Motor neuron (in vitro differentiated cells): ENCODE measurements around the gene DOK5. TPM values are rescaled to one million over a fixed set of nuclear protein-coding genes. Genes with fewer than 3 reads are reported as not detected.
"Not testable (repeated sequence)": the region's sequence is repeated elsewhere in the genome, so short reads cannot be mapped to it uniquely, and the experiment has no call there.

Experiments
- ATAC-seq, 8 experiments: fragments of 200-7000 bp; cut with Tn5 transposase; replicated peaks in 6 of 8; 2 replicates each; pipeline ENCODE4 v1.8.0; 2021; ENCODE audit warnings: mild to moderate bottlenecking in 8 of 8, moderate library complexity in 8 of 8
- H3K27ac ChIP-seq, 2 donors: fragments of 250-450 bp; sonication (Bioruptor Pico); 2 replicates each; pipeline ENCODE4 v1.9.0; 2021; ENCODE audit warnings: antibody characterized with exemption in 2 of 2, mild to moderate bottlenecking in 2 of 2, moderate library complexity in 1 of 2
- H3K4me1 ChIP-seq, 2 donors: fragments of 250-450 bp; sonication (Bioruptor Pico); replicated peaks in 1 of 2; 2 replicates each; pipeline ENCODE4 v1.6.1; 2021; ENCODE audit warnings: antibody characterized with exemption in 2 of 2, mild to moderate bottlenecking in 2 of 2, moderate library complexity in 1 of 2
- H3K4me3 ChIP-seq, 5 donors: fragments of 250-450 bp; sonication (Bioruptor Pico); 2 replicates each; pipeline ENCODE4 v1.9.0; 2021; ENCODE audit warnings: antibody characterized with exemption in 5 of 5, mild to moderate bottlenecking in 5 of 5, moderate library complexity in 4 of 5
- WGBS, 10 experiments: fragments of 450-650 bp; shearing (Covaris generic); methylation state at CpG; one replicate each; pipeline ENCODE4 v1.0.0; 2022; 5-methylcytosine and 5-hydroxymethylcytosine counted together
- in situ Hi-C, 9 experiments: fragments of 400-800 bp; cut with MboI; loops; one replicate each; pipeline ENCODE4 v1.15.0; 2021; ENCODE audit warnings: low sequenced_read_pairs in 9 of 9, low pct_unique_long_range_greater_than_20kb in 2 of 9; ENCODE audit not compliant: unreplicated experiment in 9 of 9
- total RNA-seq, 8 experiments: library from RNA; unstranded; fragments of 300-600 nt; gene quantifications; 2 replicates each; pipeline versions ENCODE4 v1.2.3 to v1.2.4, GENCODE V29; 2022

Gene DOK5
- 10 to 100 TPM in 7 of 8 experiments, under 1 TPM in 1; 0.31 to 92.8 (median 32.9) TPM for total RNA-seq

- 0 to 4% (median 0%) methylated on average over 2 to 11 of the region's 71 CpGs; no CpG with 5 or more reads in 5 of the 10 experiments for WGBS, 10 experiments
- ATAC-seq = peak; percentile 65 to 86 (median 80)
- peaks cover 7 to 15% of the 10 kb centered on the region in 2 donors for H3K4me1 ChIP-seq
- in situ Hi-C loops = loop anchor here in 2 of 9 experiments (25.0 kb wide), 2 partner anchors 162 to 238 kb away; no protein-coding TSS in a partner anchor
- H3K4me3 ChIP-seq = peak within 1 kb of the TSS; percentile 41 to 83 (median 65)
- no peak within 1 kb of the TSS for H3K27ac ChIP-seq
These were observed at the start of gene DOK5 for GRCh38 chr20:54475334-54476168. TSS of gene DOK5 (plus strand) at chr20:54475593. CDS start at chr20:54475947, 354 bp downstream.

GRCh38 chr20:54429364-54429763, 46.0 kb upstream of the DOK5 start:
- H3K4me3 ChIP-seq = no peak overlapping the region
- in situ Hi-C loops = no loop called here
- H3K4me1 ChIP-seq = peaks cover 0 to 5% of the 10 kb centered on the region in 2 donors
- no peak for ATAC-seq
- H3K27ac ChIP-seq = no peak overlapping the region
- 0 to 98% (median 90%) methylated on average over 1 to 7 of the region's 7 CpGs; no CpG with 5 or more reads in 5 of the 10 experiments for WGBS, 10 experiments

DNA sequence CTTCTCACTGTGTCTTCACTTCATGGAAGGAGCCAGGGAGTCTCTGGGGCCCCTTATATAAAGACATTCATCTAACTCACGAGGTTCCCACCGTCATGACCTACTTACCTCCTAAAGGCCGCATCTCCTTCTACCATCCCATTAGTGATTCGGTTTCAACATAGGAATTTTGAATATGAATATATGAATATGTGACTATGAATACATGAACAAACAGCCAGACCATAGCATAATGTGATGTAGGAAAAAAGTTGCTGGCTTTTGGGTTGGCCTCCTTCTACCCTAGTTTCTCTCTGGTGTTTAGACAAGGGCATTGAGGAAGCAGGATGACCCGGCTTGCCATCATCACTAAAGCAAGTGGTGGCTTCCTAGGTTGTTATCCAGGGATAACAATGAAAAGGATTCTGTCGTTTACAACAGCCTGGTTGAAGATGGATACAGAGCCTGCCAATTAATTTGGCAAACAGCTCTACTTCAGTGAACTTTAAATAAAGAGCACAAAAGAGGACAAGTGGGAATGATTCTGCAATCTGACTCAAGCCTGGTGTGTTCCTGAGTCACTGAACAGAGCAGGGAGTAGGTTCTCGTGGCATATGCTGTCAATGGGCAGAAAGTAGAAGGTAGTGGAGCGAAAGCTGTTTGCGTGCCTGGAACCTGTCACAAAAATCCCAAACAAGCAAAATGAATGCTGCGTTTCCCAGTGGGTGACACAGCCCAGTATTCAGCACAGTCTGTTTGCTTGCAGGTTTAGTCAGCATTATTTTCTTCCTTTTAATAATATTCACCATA, 44.0 kb upstream of the DOK5 start:
- peak in 5 of 8 experiments; percentile 28 to 94 (median 44) for ATAC-seq
- in situ Hi-C loops = no loop called here
- 18 to 100% (median 58%) methylated on average over 1 to 10 of the region's 10 CpGs for WGBS, 10 experiments

GRCh38 chr20:54432966-54433365, 42.4 kb upstream of the DOK5 start:
- in situ Hi-C loops = no loop called here
- no peak overlapping the region for H3K4me3 ChIP-seq
- 44 to 100% (median 96%) methylated on average over 1 of the region's 1 CpG for WGBS, 10 experiments
- H3K27ac ChIP-seq = no peak overlapping the region
- no peak for ATAC-seq
- H3K4me1 ChIP-seq = peaks cover 0 to 5% of the 10 kb centered on the region in 2 donors

More for the DNA sequence above, 44.0 kb upstream of the DOK5 start:
- Histone ChIP-seq H3K4me3 (no peak overlapping the region), H3K27ac (no peak overlapping the region), H3K4me1 (peaks cover 0 to 5% of the 10 kb centered on the region in 2 donors)

- peak in 1 of 8 experiments; percentile 43 for ATAC-seq
- Histone ChIP-seq H3K4me3 (no peak overlapping the region), H3K27ac (no peak overlapping the region), H3K4me1 (peaks cover 0 to 5% of the 10 kb centered on the region in 2 donors)
- WGBS, 10 experiments = 20 to 93% (median 75%) methylated on average over 1 to 7 of the region's 9 CpGs
- in situ Hi-C loops = no loop called here
These were observed 41.8 kb upstream of the DOK5 start for GRCh38 chr20:54433636-54434035.

DNA sequence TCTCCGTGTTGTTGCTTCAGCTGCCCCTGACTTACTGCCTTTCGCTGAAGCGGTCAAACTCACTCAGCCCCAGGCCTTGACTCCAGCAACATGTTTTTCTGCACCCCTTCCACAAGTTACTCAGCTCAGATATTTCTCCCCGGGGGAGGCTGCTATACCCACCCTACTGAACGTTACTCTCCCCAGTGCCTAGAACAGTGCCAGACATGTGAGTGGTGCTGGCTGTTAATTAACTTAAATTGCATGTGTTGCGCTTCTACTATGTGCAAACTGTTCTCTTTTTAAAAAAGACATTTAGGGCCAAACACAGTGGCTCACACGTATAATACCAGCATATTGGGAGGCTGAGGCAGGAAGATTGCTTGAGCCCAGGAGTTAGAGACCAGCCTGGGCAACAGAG, 41.2 kb upstream of the DOK5 start:
- no peak for ATAC-seq
- in situ Hi-C loops = no loop called here
- WGBS, 10 experiments = 40 to 100% (median 79%) methylated on average over 1 to 6 of the region's 7 CpGs; no CpG with 5 or more reads in 2 of the 10 experiments
- Histone ChIP-seq H3K27ac (no peak overlapping the region), H3K4me3 (no peak overlapping the region), H3K4me1 (peaks cover 0 to 5% of the 10 kb centered on the region in 2 donors)

DNA sequence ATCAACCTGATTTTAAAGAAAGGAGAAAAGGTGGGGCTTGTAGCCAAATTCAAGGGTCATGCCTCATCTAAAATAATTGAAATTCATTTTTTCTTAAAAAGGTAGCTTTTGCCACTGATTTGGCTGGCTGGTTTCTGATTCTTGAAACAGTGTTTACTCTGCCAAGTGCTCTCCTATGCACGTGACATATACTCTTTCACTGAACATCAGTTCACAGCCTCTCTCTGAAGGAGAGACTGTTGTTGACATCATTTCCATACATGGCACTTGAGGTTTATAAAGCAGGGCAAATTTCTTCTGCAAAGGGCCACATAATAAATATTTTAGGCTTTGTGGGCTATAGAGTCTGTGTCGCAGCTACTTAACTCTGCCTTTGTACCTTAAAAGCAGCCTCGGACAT, 40.4 kb upstream of the DOK5 start:
- H3K27ac ChIP-seq = no peak overlapping the region
- peaks cover 0 to 5% of the 10 kb centered on the region in 2 donors for H3K4me1 ChIP-seq
- WGBS, 10 experiments = 75 to 100% (median 100%) methylated on average over 1 to 2 of the region's 3 CpGs; no CpG with 5 or more reads in 4 of the 10 experiments
- in situ Hi-C loops = no loop called here
- H3K4me3 ChIP-seq = no peak overlapping the region
- no peak for ATAC-seq

- H3K4me3 ChIP-seq, in situ Hi-C loops, H3K4me1 ChIP-seq, ATAC-seq, H3K27ac ChIP-seq: not testable (repeated sequence)
- WGBS, 10 experiments = 0 to 100% (median 94%) methylated on average over 1 to 7 of the region's 8 CpGs; no CpG with 5 or more reads in 2 of the 10 experiments
These were observed 39.0 kb upstream of the DOK5 start for GRCh38 chr20:54436410-54436809.

DNA sequence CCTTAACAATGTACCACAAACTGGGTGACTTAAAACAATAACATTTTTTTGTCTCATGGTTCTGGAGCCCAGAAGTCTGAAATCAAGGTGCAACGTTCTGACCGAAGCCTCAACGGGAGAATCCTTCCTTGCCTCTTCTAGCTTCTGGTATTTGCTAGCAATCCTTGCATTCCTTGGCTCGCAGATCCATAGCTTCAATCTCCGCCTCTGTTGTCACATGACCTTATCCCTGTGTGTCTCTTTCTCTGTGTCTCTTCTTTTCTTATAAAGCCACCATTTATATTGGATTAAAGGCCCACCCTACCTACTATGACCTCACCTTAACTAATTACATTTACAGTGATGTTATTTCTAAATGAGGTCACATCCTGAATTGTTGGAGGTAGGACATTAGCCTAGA, 37.2 kb upstream of the DOK5 start:
- WGBS, 10 experiments = 31 to 100% (median 90%) methylated on average over 2 to 5 of the region's 5 CpGs; no CpG with 5 or more reads in 1 of the 10 experiments
- in situ Hi-C loops = no loop called here
- H3K27ac ChIP-seq = no peak overlapping the region
- no peak overlapping the region for H3K4me3 ChIP-seq
- no peak for ATAC-seq
- no peaks in the 10 kb centered on the region for H3K4me1 ChIP-seq

- Histone ChIP-seq H3K27ac (no peak overlapping the region), H3K4me1 (no peaks in the 10 kb centered on the region), H3K4me3 (no peak overlapping the region)
- ATAC-seq = no peak
- in situ Hi-C loops = no loop called here
- WGBS, 10 experiments = 32 to 100% (median 79%) methylated on average over 1 to 5 of the region's 5 CpGs
These were observed 25.2 kb upstream of the DOK5 start for GRCh38 chr20:54450207-54450606.

DNA sequence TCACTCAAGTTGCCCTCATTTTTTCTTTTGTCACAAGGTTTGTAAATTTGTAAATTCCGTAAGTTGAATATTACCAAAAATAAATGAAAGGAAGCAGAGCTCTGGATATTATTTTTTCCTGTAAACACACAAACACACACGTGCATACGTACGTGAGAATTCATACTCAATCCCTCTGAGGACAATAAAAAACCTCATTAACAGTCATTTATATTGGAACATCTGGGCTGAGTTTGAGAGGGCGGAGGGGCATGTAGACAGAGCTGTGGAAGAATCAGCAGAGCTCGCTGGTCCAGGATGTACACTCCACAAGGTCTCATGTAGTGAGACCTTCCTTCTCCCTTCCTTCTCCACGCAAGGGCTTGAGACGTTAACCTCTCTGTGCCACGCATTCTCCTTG, 24.2 kb upstream of the DOK5 start:
- Histone ChIP-seq H3K4me1 (no peaks in the 10 kb centered on the region), H3K27ac (no peak overlapping the region), H3K4me3 (no peak overlapping the region)
- no peak for ATAC-seq
- WGBS, 10 experiments = 3 to 93% (median 73%) methylated on average over 3 to 6 of the region's 9 CpGs; no CpG with 5 or more reads in 2 of the 10 experiments
- in situ Hi-C loops = no loop called here

DNA sequence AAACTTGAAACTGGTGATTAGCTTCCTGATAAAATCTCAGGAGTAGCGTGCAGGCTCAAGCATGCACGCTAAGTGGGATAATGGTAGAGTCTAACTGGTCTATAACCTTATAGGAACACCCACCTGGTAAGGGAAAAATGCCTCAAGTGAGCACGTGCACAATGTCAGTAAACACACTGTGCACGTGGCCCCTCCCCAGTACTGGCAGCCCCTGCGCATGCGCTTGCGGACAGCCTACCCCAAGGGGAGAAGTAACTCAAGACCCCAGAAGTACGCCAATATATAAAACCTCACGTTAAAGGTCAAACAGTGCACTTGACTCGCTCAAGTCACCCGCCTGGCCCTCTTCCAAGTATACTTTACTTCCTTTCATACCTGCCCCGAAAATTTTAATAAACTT, 23.1 kb upstream of the DOK5 start:
- ATAC-seq = no peak
- Histone ChIP-seq H3K27ac (no peak overlapping the region), H3K4me1 (no peaks in the 10 kb centered on the region), H3K4me3 (no peak overlapping the region)
- in situ Hi-C loops = no loop called here
- 40 to 100% (median 73%) methylated on average over 4 to 11 of the region's 12 CpGs; no CpG with 5 or more reads in 4 of the 10 experiments for WGBS, 10 experiments

- WGBS, 10 experiments = 0 to 100% (median 90%) methylated on average over 1 to 2 of the region's 2 CpGs
- Histone ChIP-seq H3K4me3 (no peak overlapping the region), H3K4me1 (no peaks in the 10 kb centered on the region), H3K27ac (no peak overlapping the region)
- ATAC-seq = no peak
- in situ Hi-C loops = no loop called here
These were observed 20.4 kb upstream of the DOK5 start for GRCh38 chr20:54454982-54455381.
